GM18508 (cell line): ENCODE measurements around the gene ERMARD.

Source experiments
- ATAC-seq: cut with Tn5 transposase; IDR thresholded peaks from one replicate; pipeline ENCODE4 v1.9.1; 2021; ENCODE audit warnings: moderate number of reproducible peaks; ENCODE audit not compliant: insufficient read depth, unreplicated experiment

ERMARD gene

GRCh38 chr6:169780571-169781091 lies 29.2 kb downstream of the ERMARD start:
- no peak for ATAC-seq

GRCh38 chr6:169782966-169783365 lies 31.5 kb downstream of the ERMARD start:
- no peak for ATAC-seq

DNA sequence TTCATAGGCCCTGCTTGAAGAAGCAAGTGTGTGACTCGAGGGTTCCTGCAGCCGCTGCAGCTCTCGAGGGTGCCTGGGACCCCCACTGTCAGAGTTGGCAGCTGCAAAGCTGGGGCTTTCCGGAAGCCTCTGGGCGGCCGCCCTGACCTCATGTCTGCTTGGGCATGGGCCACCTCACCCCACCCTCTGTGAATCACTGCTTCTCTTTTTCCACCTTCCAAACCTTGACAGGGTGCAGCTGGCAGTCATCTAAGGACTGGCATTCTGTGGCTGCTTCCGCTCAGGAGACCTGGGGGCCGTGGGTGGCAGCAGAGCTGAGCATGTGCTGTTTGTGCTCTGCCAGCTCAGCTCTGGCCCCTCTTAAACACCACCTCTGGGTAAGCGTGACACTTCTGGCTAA lies 32.0 kb downstream of the ERMARD start:
- no peak for ATAC-seq

- ATAC-seq = no peak
Measured at GRCh38 chr6:169783971-169784820, 32.8 kb downstream of the ERMARD start.

- no peak for ATAC-seq
Measured at GRCh38 chr6:169784821-169785340, 33.5 kb downstream of the ERMARD start.

- no peak for ATAC-seq
Measured at GRCh38 chr6:169785566-169785965, 34.1 kb downstream of the ERMARD start.

- ATAC-seq = no peak
Measured at GRCh38 chr6:169786349-169786748, 34.9 kb downstream of the ERMARD start.

DNA sequence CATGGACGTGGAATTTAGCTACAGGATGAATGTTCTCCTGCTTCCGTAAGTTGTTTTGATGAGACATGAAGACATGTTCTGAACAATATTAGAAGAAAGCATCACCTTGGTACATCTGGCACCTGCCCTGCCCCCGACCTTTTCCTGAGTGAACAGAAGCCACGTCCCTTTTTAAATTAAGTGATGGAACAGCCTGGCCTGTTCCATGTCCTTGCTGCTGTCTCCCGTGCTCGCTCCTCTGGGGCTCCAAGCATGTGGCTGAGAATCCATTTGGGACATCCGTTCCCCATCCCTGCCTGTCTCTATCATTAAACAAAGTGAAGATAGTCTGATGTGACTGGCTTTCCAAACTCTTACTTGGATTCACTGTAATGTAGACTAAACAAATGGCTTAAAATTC lies 36.4 kb downstream of the ERMARD start:
- no peak for ATAC-seq

GRCh38 chr6:169788809-169789145 lies 37.4 kb downstream of the ERMARD start:
- no peak for ATAC-seq

DNA sequence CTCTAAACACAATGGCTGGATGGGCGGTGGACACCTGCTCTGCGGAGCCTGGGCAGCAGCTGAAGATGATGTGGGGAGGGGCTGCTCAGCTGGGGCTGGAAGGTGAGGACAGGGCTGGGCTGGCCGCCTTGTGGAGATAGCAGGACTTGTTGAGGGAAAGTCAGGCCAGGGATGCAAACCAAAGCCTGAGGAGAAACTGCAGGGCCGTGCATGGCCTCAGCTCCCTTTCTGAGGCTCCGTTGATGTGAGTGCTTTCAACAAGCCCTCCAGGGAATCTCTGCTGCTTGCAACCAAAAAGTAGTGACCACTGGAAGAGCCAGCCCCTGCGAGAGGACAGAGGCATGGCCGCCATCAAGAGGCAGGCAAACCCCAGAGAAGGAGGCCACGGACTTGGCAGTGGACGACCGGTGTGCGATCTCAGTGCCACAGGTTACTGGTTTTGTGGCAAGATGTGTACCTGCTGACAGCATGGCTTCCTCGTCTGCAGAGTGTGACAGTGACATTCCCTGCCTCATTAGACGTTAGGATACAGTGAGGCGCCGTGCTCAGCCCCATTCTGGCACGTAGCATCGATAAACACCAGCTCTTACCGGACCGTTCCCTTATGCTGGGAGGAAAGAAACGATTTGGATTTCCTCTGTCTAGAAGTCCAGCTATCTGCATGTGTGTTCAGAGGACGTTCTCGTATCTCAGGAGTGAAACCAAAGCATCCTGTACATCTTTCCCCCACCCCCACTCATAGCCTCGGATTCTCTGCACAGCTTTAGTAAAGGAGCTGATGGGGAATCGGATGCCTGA lies 37.9 kb downstream of the ERMARD start:
- no peak for ATAC-seq

- peak; percentile 71 for ATAC-seq
Measured at GRCh38 chr6:169789944-169790927, 38.8 kb downstream of the ERMARD start.

DNA sequence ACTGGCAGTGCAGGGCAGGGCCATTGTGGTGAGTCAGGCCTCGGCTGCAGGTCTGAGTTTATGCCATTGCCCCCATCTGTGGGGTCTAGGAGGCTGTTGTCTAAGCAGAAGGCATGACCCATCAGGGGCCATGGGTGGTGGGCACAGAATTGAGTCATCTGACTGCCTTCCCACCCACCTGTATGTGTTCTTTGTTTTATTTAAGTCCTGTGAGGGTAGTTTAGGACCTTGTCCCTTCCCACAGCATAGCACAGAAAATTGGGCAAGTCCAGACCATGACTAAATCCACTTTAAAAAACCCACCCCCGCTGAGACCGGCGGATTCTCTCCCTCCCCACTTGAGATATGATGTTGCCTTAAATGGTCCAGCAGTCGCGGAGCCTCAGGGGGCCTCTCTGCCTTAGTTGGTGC lies 40.3 kb downstream of the ERMARD start:
- no peak for ATAC-seq

GRCh38 chr6:169792306-169793015 lies 41.0 kb downstream of the ERMARD start:
- no peak for ATAC-seq

DNA sequence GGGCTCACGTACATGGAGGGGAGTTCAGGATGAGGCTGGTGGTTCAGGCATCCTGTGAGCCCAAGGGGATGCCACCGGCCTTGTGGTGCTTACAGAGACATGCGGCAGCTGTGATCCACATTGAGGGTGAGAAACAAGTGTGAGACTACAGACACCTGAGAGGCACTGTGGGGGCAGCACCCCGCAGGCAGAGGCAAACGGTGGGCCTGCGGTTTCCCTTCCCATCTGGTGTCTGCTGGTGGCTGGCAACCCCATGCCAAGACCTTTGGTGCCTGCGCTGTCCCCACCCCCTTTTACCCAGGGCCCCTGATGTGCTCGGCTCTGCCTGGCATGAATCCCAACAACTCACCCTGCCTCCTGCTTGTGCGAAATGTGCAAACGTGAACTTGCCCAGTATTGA lies 42.0 kb downstream of the ERMARD start:
- no peak for ATAC-seq

- no peak for ATAC-seq
Measured at GRCh38 chr6:169794317-169795055, 43.1 kb downstream of the ERMARD start.

GRCh38 chr6:169795196-169795595 lies 43.8 kb downstream of the ERMARD start:
- ATAC-seq = no peak

DNA sequence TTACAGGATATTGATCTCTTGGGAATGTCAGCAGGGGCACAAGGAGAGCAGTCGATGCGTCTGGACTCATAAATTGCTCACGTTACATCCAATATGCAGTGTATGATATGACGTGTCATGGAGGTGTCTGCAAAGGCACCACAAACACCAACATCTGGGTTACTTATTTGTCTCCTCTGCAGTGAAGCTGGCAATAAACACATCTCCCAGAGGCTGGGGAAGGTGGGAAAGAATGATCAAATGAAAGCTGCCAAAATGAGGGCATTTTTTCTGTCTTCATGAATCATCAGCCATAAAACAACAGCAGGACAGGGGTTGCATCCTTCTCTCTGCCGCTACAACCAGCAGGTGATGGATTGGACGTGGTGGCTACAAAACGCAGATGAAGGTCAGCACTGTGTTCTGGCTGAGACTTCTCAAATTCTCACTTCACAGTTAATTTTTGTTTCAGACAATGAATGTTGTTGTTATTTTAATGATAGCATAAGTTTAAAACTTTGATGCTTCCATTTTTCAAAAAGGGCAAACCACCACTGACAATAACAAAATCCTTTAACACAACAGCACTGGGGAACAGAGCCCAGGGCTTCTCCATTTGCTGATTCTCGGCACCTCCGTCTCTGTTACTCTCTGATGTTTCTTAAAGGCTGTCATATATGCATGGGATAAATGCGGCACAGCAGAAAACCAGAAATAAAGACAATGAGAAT lies 47.5 kb downstream of the ERMARD start:
- no peak for ATAC-seq

GRCh38 chr6:169799474-169799926 lies 48.1 kb downstream of the ERMARD start:
- no peak for ATAC-seq
